Measurements from ENCODE around the gene CRYBB3.
"Not testable (repeated sequence)": the region's sequence is repeated elsewhere in the genome, so short reads cannot be mapped to it uniquely, and the experiment has no call there.

Gene CRYBB3

GRCh38 chr22:25207553-25208157 is 8.0 kb downstream of the CRYBB3 start:
- no peak for DNase-seq

- no peak for DNase-seq
These were observed 8.7 kb downstream of the CRYBB3 start for GRCh38 chr22:25208328-25208727.

GRCh38 chr22:25208743-25209505 is 9.3 kb downstream of the CRYBB3 start:
- DNase-seq, result no peak

DNA sequence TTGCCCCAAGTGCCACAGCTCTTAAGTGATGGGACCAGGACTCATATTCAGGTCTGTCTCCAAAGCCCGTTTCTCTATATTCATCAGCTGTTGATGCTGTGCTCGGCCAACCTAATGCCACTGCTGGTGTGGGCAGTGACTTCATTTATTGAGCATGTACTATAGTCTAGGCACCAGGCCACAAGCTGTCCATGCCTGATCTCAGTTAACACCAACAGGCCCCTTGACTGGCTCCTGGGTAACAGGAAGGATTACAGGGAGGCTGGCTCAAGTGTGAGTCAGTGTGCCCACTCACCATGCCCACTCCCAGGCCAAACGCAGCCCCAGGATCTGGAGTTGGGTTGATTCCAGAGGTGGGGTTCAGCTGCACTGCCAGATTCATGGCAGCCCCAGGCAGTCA is 11.1 kb downstream of the CRYBB3 start:
- DNase-seq, result no peak

DNA sequence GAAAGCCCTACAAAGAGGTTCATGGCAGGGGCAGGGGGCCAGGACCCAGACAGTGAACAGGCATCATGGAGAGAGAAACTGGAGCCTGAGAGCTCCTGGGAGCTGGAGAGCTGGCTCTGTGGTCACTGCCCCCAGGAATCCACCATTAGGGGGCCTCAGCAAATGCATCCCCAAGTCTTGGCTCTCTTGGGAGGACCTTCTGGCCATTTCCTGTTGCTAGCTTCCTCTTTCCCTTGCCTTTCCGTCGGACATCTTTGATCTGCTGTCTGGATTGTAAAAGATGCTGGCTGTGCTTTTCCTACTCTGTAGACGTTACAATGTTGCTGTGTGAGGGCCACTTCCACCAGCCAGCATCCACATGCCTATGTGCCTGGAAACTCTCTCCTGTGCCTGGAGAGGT is 12.7 kb downstream of the CRYBB3 start:
- DNase-seq, result no peak

- DNase-seq, result no peak
These were observed 13.6 kb downstream of the CRYBB3 start for GRCh38 chr22:25213221-25213620.

DNA sequence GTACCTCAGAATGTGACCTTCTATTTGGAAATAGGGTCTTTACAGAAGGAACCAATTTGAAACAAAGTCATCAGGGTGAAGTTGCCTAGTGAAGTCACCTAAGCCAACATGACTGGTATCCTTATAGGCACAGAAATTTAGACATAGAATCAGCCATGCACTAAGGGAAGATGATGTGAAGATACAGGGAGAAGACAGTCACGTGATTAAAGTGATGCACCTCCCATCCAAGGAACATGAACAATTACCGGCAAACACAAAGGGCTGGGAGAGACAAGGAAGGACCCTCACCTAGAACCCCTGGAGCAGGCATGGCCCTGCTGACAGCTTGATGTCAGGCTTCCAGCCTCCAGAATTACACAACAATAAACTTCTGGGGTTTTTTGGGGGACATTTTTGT is 16.6 kb downstream of the CRYBB3 start:
- DNase-seq, result no peak

GRCh38 chr22:25219211-25219689 is 19.6 kb downstream of the CRYBB3 start, which contains the start of gene CRYBB2:
CRYBB2 (plus strand) TSS chr22:25219639; CDS start chr22:25221430, 1,791 bp downstream.
- no peak for DNase-seq

DNA sequence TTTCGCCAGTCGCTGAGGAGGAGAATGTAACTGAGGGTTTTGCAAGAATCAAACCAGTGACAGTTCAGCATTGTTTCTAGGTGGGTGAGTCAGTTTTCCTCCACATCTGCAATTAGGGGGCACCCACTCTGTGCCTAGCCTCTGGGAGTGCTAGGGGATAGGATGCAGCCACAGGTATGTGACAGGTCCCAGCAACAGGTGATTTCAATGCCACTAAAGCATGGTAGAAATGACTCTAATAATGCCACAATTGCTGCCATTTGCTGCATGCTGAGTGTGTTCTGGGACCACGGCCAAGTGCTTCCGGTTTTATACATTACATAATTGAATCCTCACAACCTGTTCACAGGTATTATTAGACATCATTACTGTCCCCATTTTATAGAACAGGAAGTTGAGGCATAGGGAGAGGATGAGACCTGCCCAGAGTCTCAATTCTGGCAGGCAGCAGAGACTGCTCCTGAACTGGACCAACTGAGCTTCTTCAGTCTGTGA is 20.3 kb downstream of the CRYBB3 start:
- no peak for DNase-seq

- no peak for DNase-seq
These were observed 22.1 kb downstream of the CRYBB3 start for GRCh38 chr22:25221790-25222189.

DNA sequence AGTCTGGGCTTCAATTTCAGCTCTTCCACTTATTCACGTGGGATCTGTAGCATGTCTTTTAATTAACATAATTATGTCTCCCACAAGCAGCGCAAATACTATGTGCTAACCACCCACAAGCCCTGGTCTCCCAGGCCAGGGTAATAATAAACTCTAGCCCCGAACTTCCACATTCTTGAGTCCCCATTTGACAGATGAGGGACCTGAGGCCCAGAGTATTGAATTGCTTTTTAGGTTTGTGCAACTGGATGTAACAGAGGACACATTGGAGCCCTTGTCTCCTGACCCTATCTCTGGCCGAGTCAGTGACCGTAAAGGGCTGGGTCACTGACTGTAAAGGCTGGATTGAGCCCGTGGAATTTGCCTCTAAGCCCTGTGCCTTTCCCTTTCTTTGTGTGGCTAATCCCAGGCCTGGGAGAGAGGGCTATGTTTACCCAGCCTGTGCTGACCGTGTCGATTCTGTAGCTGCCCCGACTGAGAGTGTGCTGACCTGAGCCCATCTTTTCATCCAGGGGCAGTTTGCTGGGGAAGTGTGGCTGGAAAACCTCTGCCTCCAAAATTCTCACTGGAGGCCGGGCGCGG is 23.7 kb downstream of the CRYBB3 start:
- no peak for DNase-seq

DNA sequence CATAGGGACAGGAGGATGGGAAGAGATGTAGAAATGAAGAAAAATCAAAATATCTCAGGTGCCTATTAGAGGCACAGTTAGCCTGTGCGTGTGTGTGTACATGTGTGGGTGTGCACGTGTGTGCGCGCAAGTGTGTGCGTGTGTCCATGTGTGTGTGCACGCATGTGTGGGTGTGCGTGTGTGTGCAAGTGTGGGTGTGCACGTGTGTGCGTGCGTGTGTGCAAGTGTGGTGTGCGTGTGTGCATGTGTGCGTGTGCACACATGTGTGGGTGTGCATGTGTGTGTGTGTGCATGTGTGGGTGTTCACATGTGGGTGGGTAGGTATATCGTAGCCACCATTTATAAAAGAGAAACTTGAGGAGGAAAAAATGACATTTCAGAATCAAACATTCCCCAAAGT is 29.2 kb downstream of the CRYBB3 start:
- no peak for DNase-seq

GRCh38 chr22:25230760-25231159 is 31.1 kb downstream of the CRYBB3 start:
- DNase-seq, result not testable (repeated sequence)

GRCh38 chr22:25232301-25232700 is 32.6 kb downstream of the CRYBB3 start:
- DNase-seq, result no peak

DNA sequence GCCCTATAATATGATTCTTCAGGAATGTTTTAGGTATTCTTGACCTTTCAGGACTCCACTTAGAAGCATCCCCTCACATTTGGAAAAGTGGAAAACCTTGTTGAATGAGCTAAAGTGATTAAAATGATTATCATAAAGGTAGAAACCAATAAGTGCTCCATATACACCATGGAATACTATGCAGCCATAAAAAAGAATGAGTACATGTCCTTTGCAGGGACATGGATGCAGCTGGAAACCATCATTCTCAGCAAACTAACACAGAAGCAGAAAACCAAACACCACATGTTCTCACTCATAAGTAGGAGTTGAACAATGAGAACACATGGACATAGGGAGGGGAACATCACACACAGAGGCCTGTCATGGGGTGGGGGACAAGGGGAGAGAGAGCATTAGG is 34.0 kb downstream of the CRYBB3 start:
- DNase-seq, result not testable (repeated sequence)

DNA sequence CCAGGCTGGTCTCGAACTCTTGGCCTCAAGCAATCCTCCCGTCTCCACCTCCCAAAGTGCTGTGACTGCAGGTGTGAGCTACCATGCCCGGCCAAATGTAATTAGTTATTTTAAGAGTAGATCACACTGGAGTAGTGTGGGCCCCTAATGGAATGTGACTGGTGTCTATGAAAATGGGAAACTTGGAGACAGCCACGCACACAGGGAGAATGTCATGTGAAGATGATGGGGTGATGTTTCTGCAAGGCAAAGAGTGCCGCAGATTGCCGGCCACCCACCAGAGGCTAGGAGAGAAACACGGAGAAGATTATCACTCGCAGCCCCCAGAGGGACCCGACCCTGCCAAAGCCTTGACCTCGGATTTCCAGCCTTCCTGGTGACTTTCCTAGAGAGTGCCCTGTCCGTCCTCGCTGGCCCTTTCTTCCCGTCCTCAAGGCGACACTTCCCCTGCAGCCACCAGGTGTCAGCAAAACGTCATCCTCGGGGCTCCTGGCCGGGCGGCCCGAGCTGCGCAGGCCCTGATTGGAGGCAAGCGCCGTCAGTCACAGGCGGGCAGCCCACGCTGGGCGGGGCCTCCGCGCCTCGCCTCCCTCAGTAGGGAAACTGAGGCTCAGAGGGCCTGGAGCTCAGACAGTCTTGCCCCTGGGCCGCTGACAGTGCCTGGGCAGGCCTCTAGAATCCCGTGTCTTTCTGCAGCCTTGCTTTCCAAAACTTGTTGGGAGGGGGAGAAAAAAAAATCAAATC is 36.1 kb downstream of the CRYBB3 start:
- peak; percentile 84 for DNase-seq

GRCh38 chr22:25236417-25236816 is 36.8 kb downstream of the CRYBB3 start:
- DNase-seq, result no peak

GRCh38 chr22:25237503-25237902 is 37.8 kb downstream of the CRYBB3 start:
- DNase-seq, result no peak

- DNase-seq, result not testable (repeated sequence)
These were observed 38.4 kb downstream of the CRYBB3 start for GRCh38 chr22:25238058-25238457.

DNA sequence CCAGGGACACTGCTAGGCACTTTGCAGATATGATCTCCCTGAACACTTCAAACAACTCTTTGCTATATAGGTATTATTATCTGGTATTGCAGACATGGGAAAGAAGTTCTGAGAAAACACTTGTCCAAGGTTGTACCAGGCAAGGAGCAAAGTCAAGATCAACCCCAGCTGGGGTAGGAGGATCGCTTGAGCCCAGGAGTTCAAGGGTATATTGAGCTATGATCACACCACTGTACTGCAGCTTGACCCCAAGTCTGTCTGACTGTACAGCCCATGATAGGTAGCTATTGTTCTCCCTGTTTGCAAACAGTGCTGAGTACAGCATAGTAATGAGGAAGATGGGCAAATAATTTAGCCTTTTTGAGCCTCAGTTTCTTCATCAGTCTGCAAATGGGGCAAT is 55.5 kb downstream of the CRYBB3 start:
- not testable (repeated sequence) for DNase-seq

Data from femur (tissue), 1 donor.